GM19240 (cell line): ENCODE results near the gene ZNF778.

Experiments
- DNase-seq: peaks from one replicate; pipeline ENCODE4 v3.0.0; 2011; ENCODE audit warnings: low spot score; ENCODE audit not compliant: insufficient read length

The ZNF778 gene

GRCh38 chr16:89193576-89194293, 23.8 kb upstream of the ZNF778 start:
- no peak for DNase-seq

- no peak for DNase-seq
Measured at GRCh38 chr16:89194340-89195311, 22.9 kb upstream of the ZNF778 start.

- DNase-seq = no peak
Measured at GRCh38 chr16:89195521-89196171, 21.9 kb upstream of the ZNF778 start.

- DNase-seq = no peak
Measured at GRCh38 chr16:89197033-89197632, 20.4 kb upstream of the ZNF778 start.

- no peak for DNase-seq
Measured at GRCh38 chr16:89197633-89198416, 19.7 kb upstream of the ZNF778 start.

- DNase-seq = no peak
Measured at GRCh38 chr16:89198417-89199240, 18.9 kb upstream of the ZNF778 start.

GRCh38 chr16:89199241-89200123, 18.0 kb upstream of the ZNF778 start:
- no peak for DNase-seq

- DNase-seq = no peak
Measured at GRCh38 chr16:89200124-89200849, 17.2 kb upstream of the ZNF778 start, which contains the start of gene SLC22A31. Gene SLC22A31 (minus strand): TSS chr16:89200537. CDS start chr16:89200501, 36 bp downstream.

- no peak for DNase-seq
Measured at GRCh38 chr16:89200850-89201411, 16.6 kb upstream of the ZNF778 start.

- peak; percentile 44 for DNase-seq
Measured at GRCh38 chr16:89201439-89202377, 15.8 kb upstream of the ZNF778 start.

- DNase-seq = no peak
Measured at GRCh38 chr16:89202422-89203215, 14.9 kb upstream of the ZNF778 start.

GRCh38 chr16:89207993-89208392, 9.5 kb upstream of the ZNF778 start:
- DNase-seq = no peak

- DNase-seq = no peak
Measured at GRCh38 chr16:89209522-89210044, 7.9 kb upstream of the ZNF778 start.

- DNase-seq = no peak
Measured at GRCh38 chr16:89210165-89210903, 7.2 kb upstream of the ZNF778 start.
